Hepatocyte (in vitro differentiated cells): ENCODE results near the gene FAM174C. TPM values are rescaled to one million over a fixed set of nuclear protein-coding genes. Genes with fewer than 3 reads are reported as not detected.

Source experiments
- DNase-seq: peaks from one replicate; pipeline ENCODE4 v3.0.0-alpha.2; 2016; ENCODE audit warnings: low spot score
- H2AFZ ChIP-seq: fragments of 200-600 bp; sonication (generic); 2 replicates; pipeline ENCODE4 v1.6.0; 2016; ENCODE audit warnings: antibody characterized with exemption, mild to moderate bottlenecking
- H3K27ac ChIP-seq: fragments of 200-600 bp; sonication (generic); 2 replicates; pipeline ENCODE4 v1.5.1; 2016; ENCODE audit warnings: mild to moderate bottlenecking
- H3K27me3 ChIP-seq: fragments of 200-600 bp; sonication (generic); 2 replicates; pipeline ENCODE4 v1.6.1; 2016
- H3K36me3 ChIP-seq: fragments of 200-600 bp; sonication (generic); replicated peaks from 2 replicates; pipeline ENCODE4 v1.5.1; 2016; ENCODE audit warnings: low read depth; ENCODE audit not compliant: insufficient read depth
- H3K4me1 ChIP-seq: fragments of 200-600 bp; sonication (generic); 2 replicates; pipeline ENCODE4 v1.5.1; 2016; ENCODE audit warnings: mild to moderate bottlenecking, moderate library complexity; ENCODE audit not compliant: insufficient read depth
- H3K4me2 ChIP-seq: fragments of 200-600 bp; sonication (generic); 2 replicates; pipeline ENCODE4 v1.6.0; 2016
- H3K4me3 ChIP-seq: fragments of 200-600 bp; sonication (generic); 2 replicates; pipeline ENCODE4 v1.5.1; 2016; ENCODE audit warnings: mild to moderate bottlenecking
- H3K79me2 ChIP-seq: fragments of 200-600 bp; sonication (generic); 2 replicates; pipeline ENCODE4 v1.6.0; 2017; ENCODE audit warnings: mild to moderate bottlenecking
- H3K9me2 ChIP-seq: fragments of 200-600 bp; sonication (generic); replicated peaks from 2 replicates; pipeline ENCODE4 v1.6.0; 2017; ENCODE audit warnings: mild to moderate bottlenecking; ENCODE audit not compliant: insufficient read depth
- H3K9me3 ChIP-seq: fragments of 200-600 bp; sonication (generic); 2 replicates; pipeline ENCODE4 v1.5.1; 2016; ENCODE audit warnings: low read depth, mild to moderate bottlenecking
- H4K20me1 ChIP-seq: fragments of 200-600 bp; sonication (generic); 2 replicates; pipeline ENCODE4 v1.6.0; 2016; ENCODE audit warnings: mild to moderate bottlenecking; ENCODE audit not compliant: insufficient read depth, poor library complexity, severe bottlenecking
- EZH2 ChIP-seq: fragments of 200-600 bp; sonication (generic); IDR thresholded peaks from 2 replicates; pipeline ENCODE4 v1.6.1; 2016; ENCODE audit warnings: antibody characterized with exemption, mild to moderate bottlenecking, borderline replicate concordance
- EZH2phosphoT487 ChIP-seq: fragments of 200-600 bp; sonication (generic); IDR thresholded peaks from one replicate; pipeline ENCODE4 v1.6.1; 2018; ENCODE audit warnings: antibody characterized with exemption, mild to moderate bottlenecking, low read depth, moderate library complexity; ENCODE audit not compliant: unreplicated experiment, severe bottlenecking
- WGBS: methylation state at CpG from one replicate; pipeline ENCODE4 v1.1.6; 2016; ENCODE audit warnings: low lambda C conversion rate; ENCODE audit errors: missing lambda C conversion rate; 5-methylcytosine and 5-hydroxymethylcytosine counted together
- polyA plus RNA-seq: library from polyadenylated mRNA; unstranded; fragments of >200 nt; fragmentation: Nextera tagmentation; extraction: Ambion mirVana; gene quantifications from 2 replicates; pipeline ENCODE4 v1.2.1, GENCODE V29; 2016
- total RNA-seq: library from RNA; depleted of rRNA; stranded (reverse); fragments of >200 nt; gene quantifications from 2 replicates; pipeline ENCODE4 v1.2.3, GENCODE V29; 2014
- TF ChIP-seq, protein P1 (sequence below): fragments of 200-600 bp; sonication (generic); IDR thresholded peaks from 2 replicates; pipeline ENCODE4 v1.5.1; 2016; ENCODE audit warnings: antibody characterized with exemption, mild to moderate bottlenecking; ENCODE audit not compliant: poor library complexity

Gene FAM174C
- total and polyA plus RNA-seq, 2 experiments from 2014 or later: 25.5 to 79.9 TPM

DNA sequence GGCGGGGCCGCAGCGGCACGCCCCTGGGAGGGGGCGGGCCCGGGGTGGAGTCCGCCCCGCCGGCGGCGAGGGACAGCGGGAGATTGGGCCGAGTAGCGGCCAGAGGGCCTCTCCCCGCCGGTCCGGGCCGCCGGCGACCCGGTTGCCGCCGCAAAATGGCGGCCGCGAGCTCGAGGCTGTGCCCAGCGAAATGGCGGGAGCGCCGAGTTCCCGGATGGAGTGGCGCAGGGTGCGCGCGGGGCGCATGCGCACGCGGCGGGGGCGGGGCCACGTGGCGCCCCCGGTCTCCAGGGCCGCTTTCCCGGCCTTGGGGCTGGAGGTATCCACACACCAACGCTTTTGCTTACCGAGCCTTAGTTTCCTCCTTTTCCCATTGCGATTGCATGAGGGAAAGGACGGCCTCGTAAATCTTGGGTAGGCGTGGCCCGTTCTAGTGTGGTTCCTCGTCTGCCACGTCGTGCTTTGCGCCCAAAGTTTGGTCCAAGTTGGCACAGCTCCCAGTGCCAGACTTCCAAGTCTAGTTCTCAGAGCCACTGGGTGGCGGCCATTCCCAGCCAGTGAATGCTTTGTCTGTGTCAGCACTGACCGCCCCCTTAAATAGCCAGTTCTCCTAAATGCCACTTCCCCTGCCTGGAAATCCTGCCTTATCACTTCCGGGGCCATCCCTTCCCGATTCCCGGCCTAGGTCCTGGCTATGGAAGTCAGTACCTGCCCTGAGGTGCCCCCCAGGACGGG is 5.7 kb upstream of the FAM174C start:
- no peak overlapping the region for H2AFZ ChIP-seq
- peak; percentile 94 for DNase-seq
- peak overlapping the region; percentile 83 for H3K4me3 ChIP-seq
- H4K20me1 ChIP-seq: peaks cover 46% of the 10 kb centered on the region
- TF ChIP-seq EZH2: no peak
- TF ChIP-seq, protein P1, sequence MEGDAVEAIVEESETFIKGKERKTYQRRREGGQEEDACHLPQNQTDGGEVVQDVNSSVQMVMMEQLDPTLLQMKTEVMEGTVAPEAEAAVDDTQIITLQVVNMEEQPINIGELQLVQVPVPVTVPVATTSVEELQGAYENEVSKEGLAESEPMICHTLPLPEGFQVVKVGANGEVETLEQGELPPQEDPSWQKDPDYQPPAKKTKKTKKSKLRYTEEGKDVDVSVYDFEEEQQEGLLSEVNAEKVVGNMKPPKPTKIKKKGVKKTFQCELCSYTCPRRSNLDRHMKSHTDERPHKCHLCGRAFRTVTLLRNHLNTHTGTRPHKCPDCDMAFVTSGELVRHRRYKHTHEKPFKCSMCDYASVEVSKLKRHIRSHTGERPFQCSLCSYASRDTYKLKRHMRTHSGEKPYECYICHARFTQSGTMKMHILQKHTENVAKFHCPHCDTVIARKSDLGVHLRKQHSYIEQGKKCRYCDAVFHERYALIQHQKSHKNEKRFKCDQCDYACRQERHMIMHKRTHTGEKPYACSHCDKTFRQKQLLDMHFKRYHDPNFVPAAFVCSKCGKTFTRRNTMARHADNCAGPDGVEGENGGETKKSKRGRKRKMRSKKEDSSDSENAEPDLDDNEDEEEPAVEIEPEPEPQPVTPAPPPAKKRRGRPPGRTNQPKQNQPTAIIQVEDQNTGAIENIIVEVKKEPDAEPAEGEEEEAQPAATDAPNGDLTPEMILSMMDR: peak; percentile 14
- H3K4me1 ChIP-seq: peaks cover 60% of the 10 kb centered on the region
- peak overlapping the region; percentile 93 for H3K27ac ChIP-seq
- no peaks in the 10 kb centered on the region for H3K9me3 ChIP-seq
- peaks cover 5% of the 10 kb centered on the region for H3K36me3 ChIP-seq
- no peaks in the 10 kb centered on the region for H3K27me3 ChIP-seq
- H3K4me2 ChIP-seq: peak overlapping the region; percentile 98
- 3% methylated on average over 49 of the region's 64 CpGs for WGBS
- no peaks in the 10 kb centered on the region for H3K9me2 ChIP-seq
- H3K79me2 ChIP-seq: peaks cover 67% of the 10 kb centered on the region

DNA sequence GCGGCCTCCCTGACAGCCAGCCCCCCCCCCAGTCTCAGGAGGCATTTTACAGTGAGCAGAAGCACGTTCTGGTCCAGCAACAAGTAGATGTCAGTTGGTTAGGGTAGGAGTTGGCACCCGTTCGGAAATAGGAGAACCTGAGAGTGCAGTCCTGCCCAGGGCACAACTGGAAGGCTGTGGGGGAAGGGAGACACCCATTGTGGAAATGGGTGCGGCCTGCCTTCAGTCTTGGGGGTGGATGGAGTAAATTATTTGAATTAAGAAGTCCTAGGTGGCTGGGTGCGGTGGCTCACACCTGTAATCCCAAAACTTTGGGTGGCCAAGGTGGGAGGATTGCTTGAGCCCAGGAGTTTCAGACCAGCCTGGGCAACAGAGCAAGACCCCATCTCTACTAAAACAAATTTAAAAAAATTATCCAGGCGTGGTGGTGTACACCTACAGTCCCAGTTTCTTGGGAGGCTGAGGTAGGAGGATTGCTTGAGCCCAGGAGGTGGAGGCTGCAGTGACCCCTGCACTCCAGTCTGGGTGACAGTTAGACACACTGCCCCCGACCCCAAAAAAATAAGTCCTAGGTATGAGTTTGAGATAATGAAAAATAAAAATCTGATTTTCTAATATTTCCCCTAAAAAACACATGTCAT is 5.0 kb upstream of the FAM174C start:
- Histone ChIP-seq H3K4me3 (peak overlapping the region; percentile 83), H3K27me3 (no peaks in the 10 kb centered on the region), H2AFZ (no peak overlapping the region), H3K9me3 (no peaks in the 10 kb centered on the region), H3K79me2 (peaks cover 71% of the 10 kb centered on the region), H3K27ac (peak overlapping the region; percentile 93), H3K4me2 (peak overlapping the region; percentile 98), H3K9me2 (no peaks in the 10 kb centered on the region), H3K36me3 (peaks cover 5% of the 10 kb centered on the region), H3K4me1 (peaks cover 59% of the 10 kb centered on the region), H4K20me1 (peaks cover 50% of the 10 kb centered on the region)
- no peak for DNase-seq
- WGBS: 62% methylated on average over 7 of the region's 8 CpGs
- TF ChIP-seq EZH2 (no peak), EZH2phosphoT487 (no peak)
- TF ChIP-seq, protein P1: no peak

DNA sequence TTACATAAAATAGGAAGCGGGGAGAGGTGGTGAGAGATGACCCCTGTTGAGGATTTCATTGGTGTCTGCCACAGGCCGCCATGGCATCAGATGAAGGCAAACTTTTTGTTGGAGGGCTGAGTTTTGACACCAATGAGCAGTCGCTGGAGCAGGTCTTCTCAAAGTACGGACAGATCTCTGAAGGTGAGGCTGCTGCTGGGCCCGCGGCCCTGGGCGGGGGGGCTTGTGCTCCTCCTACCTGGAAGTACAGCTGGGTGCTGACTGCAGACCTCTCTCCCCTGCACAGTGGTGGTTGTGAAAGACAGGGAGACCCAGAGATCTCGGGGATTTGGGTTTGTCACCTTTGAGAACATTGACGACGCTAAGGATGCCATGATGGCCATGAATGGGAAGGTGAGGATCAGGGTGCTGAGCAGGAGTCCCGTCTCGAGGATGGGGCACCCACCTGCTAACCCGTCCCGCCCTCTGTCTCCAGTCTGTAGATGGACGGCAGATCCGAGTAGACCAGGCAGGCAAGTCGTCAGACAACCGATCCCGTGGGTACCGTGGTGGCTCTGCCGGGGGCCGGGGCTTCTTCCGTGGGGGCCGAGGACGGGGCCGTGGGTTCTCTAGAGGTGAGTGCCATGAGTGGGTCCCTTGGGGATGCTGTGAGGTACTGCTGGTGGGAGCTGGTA is 4.3 kb upstream of the FAM174C start:
- no peaks in the 10 kb centered on the region for H3K9me2 ChIP-seq
- no peak overlapping the region for H2AFZ ChIP-seq
- peaks cover 5% of the 10 kb centered on the region for H3K36me3 ChIP-seq
- peaks cover 53% of the 10 kb centered on the region for H3K4me1 ChIP-seq
- peak overlapping the region; percentile 98 for H3K4me2 ChIP-seq
- H3K4me3 ChIP-seq: peak overlapping the region; percentile 83
- DNase-seq: no peak
- TF ChIP-seq, protein P1: no peak
- TF ChIP-seq EZH2 (no peak), EZH2phosphoT487 (no peak)
- H4K20me1 ChIP-seq: peaks cover 50% of the 10 kb centered on the region
- H3K79me2 ChIP-seq: peaks cover 71% of the 10 kb centered on the region
- H3K9me3 ChIP-seq: no peaks in the 10 kb centered on the region
- no peaks in the 10 kb centered on the region for H3K27me3 ChIP-seq
- H3K27ac ChIP-seq: peak overlapping the region; percentile 93
- WGBS: 92% methylated on average over 26 of the region's 26 CpGs
